Omental fat pad (tissue), 4 donors: ENCODE results near the gene DCAF17. TPM values are rescaled to one million over a fixed set of nuclear protein-coding genes. Genes with fewer than 3 reads are reported as not detected.

ENCODE experiments used
- ATAC-seq: fragments of 150-250 bp; one replicate; pipeline ENCODE4 v1.9.1; 2016; ENCODE audit warnings: mild to moderate bottlenecking, moderate library complexity; ENCODE audit not compliant: low FRiP score
- DNase-seq: peaks from one replicate; pipeline ENCODE4 v3.0.0-alpha.2; 2019; ENCODE audit warnings: low spot score
- CTCF ChIP-seq, 3 donors: fragments of 450-650 bp; IDR thresholded peaks; one replicate each; pipeline ENCODE4 v1.5.1; 2016 to 2017; ENCODE audit warnings: antibody characterized with exemption in 3 of 3, mild to moderate bottlenecking in 3 of 3, moderate library complexity in 2 of 3
- total RNA-seq, 4 donors: library from RNA; depleted of rRNA; stranded (reverse); fragments of >200 nt; gene quantifications; one replicate each; pipeline ENCODE4 v1.1.0, GENCODE V29; 2016

Gene DCAF17
- total RNA-seq, 4 donors from 2014 or later, result 9.9 to 25.7 (median 15.1) TPM

GRCh38 chr2:171391532-171391931, 42.5 kb upstream of the DCAF17 start:
- DNase-seq (no peak), ATAC-seq (no peak)
- no peak for TF ChIP-seq CTCF (IDR thresholded peaks at IDR 0.05)

- ATAC-seq, result no peak
- no peak for DNase-seq
- TF ChIP-seq CTCF (IDR thresholded peaks at IDR 0.05), result no peak
These were observed 40.5 kb upstream of the DCAF17 start for GRCh38 chr2:171393487-171393886.

DNA sequence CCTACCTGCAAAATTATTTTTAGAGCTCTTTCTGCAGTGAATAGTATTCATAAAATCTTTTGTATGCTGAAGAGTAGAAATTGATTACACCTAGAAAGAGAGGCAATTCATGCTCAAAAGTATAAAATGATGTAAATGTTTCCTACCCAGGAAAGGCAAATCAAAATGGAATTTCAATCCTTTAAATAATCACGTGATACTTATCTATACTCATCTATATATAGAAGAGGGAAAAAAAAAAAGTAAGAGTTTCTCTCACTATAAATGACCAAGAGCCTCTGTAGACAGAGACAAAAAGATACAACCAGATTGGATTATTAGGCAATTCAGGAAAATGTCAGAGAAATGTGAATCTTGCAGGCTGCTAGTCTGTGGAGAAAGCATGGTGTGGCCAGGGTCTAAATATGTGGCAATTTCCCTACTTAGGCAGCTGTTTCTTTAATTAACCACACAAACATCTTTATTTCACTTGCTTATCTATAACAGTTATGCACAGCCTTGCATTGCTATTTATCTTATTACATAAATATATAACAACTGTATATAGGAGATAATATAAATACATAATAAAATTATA, 39.8 kb upstream of the DCAF17 start:
- ATAC-seq (no peak), DNase-seq (no peak)
- no peak for TF ChIP-seq CTCF (IDR thresholded peaks at IDR 0.05)

GRCh38 chr2:171399292-171399691, 34.7 kb upstream of the DCAF17 start:
- no peak for ATAC-seq
- no peak for TF ChIP-seq CTCF (IDR thresholded peaks at IDR 0.05)
- DNase-seq, result no peak

GRCh38 chr2:171400395-171400794, 33.6 kb upstream of the DCAF17 start:
- DNase-seq (no peak), ATAC-seq (no peak)
- TF ChIP-seq CTCF (IDR thresholded peaks at IDR 0.05), result no peak

- DNase-seq (no peak), ATAC-seq (no peak)
- no peak for TF ChIP-seq CTCF (IDR thresholded peaks at IDR 0.05)
These were observed 32.1 kb upstream of the DCAF17 start for GRCh38 chr2:171401947-171402346.

GRCh38 chr2:171402906-171403580, 31.0 kb upstream of the DCAF17 start:
- no peak for TF ChIP-seq CTCF (IDR thresholded peaks at IDR 0.05)
- ATAC-seq (no peak), DNase-seq (no peak)
